Neural cell (in vitro differentiated cells): ENCODE results near the gene GFPT1. TPM values are rescaled to one million over a fixed set of nuclear protein-coding genes. Genes with fewer than 3 reads are reported as not detected.

Source experiments
- H2AFZ ChIP-seq: fragments of 200-600, 300-800 bp; sonication (generic), shearing (Covaris generic); 2 replicates; pipeline ENCODE4 v1.6.0; 2014; ENCODE audit warnings: low read depth, mild to moderate bottlenecking, antibody characterized with exemption, low read length, moderate library complexity
- H3F3A ChIP-seq: fragments of 200-600 bp; shearing (Covaris generic); 2 replicates; pipeline ENCODE4 v1.6.1; 2016; ENCODE audit warnings: mild to moderate bottlenecking, moderate library complexity, mixed read lengths, antibody characterized with exemption, low read length; ENCODE audit not compliant: insufficient read depth, poor library complexity, severe bottlenecking
- H3K27ac ChIP-seq: fragments of 200-600, 300-800 bp; sonication (generic), shearing (Covaris generic); 2 replicates; pipeline ENCODE4 v1.5.1; 2014; ENCODE audit warnings: mild to moderate bottlenecking, low read length, moderate library complexity
- H3K27me3 ChIP-seq: fragments of 300-800, 200-600 bp; sonication (generic), shearing (Covaris generic); 2 replicates; pipeline ENCODE4 v1.6.0; 2014; ENCODE audit warnings: mild to moderate bottlenecking, low read depth, low read length, moderate library complexity; ENCODE audit not compliant: insufficient read depth
- H3K36me3 ChIP-seq: fragments of 300-800, 200-600 bp; sonication (generic), shearing (Covaris generic); 2 replicates; pipeline ENCODE4 v1.5.1; 2014; ENCODE audit warnings: mild to moderate bottlenecking, antibody characterized with exemption, low read length, moderate library complexity; ENCODE audit not compliant: insufficient read depth
- H3K4me2 ChIP-seq: fragments of 300-800, 200-600 bp; sonication (generic), shearing (Covaris generic); 2 replicates; pipeline ENCODE4 v1.6.0; 2014; ENCODE audit warnings: mild to moderate bottlenecking, low read length
- H3K4me3 ChIP-seq: fragments of 300-800, 200-600 bp; sonication (generic), shearing (Covaris generic); 2 replicates; pipeline ENCODE4 v1.5.1; 2014; ENCODE audit warnings: mild to moderate bottlenecking, low read length, moderate library complexity
- H3K79me2 ChIP-seq: fragments of 200-600 bp; shearing (Covaris generic); replicated peaks from 2 replicates; pipeline ENCODE4 v1.6.0; 2014; ENCODE audit warnings: mild to moderate bottlenecking, low read length, moderate library complexity; ENCODE audit not compliant: insufficient read depth
- H3K9ac ChIP-seq: fragments of 300-800, 200-600 bp; sonication (generic), shearing (Covaris generic); 2 replicates; pipeline ENCODE4 v1.6.1; 2016; ENCODE audit warnings: mild to moderate bottlenecking, low read length, mixed read lengths
- H3K9me2 ChIP-seq: fragments of 200-600 bp; shearing (Covaris generic); 2 replicates; pipeline ENCODE4 v1.6.1; 2016; ENCODE audit warnings: mild to moderate bottlenecking, low read length, mixed read lengths; ENCODE audit not compliant: insufficient read depth
- H3K9me3 ChIP-seq: fragments of 200-600, 300-800 bp; sonication (generic), shearing (Covaris generic); 2 replicates; pipeline ENCODE4 v1.6.1; 2016; ENCODE audit warnings: mild to moderate bottlenecking, mixed run types, low read length, moderate library complexity, mixed read lengths
- H4K20me1 ChIP-seq: fragments of 200-600 bp; shearing (Covaris generic); 2 replicates; pipeline ENCODE4 v1.6.1; 2016; ENCODE audit warnings: mild to moderate bottlenecking, mixed run types; ENCODE audit not compliant: insufficient read depth
- EZH2 ChIP-seq: fragments of 200-600, 300-800 bp; shearing (Covaris generic), sonication (generic); IDR thresholded peaks from 2 replicates; pipeline ENCODE4 v1.6.1; 2014; ENCODE audit warnings: antibody characterized with exemption, low read length, borderline replicate concordance, mild to moderate bottlenecking; ENCODE audit not compliant: insufficient read depth, poor library complexity, severe bottlenecking
- MXI1 ChIP-seq: fragments of 450-650 bp; conservative IDR thresholded peaks from 2 replicates; pipeline ENCODE4 v1.6.1; 2014; ENCODE audit warnings: antibody characterized with exemption, mild to moderate bottlenecking; ENCODE audit not compliant: poor library complexity, severe bottlenecking
- POLR2AphosphoS5 ChIP-seq: IDR thresholded peaks from 2 replicates; pipeline ENCODE4 v1.6.1; 2012
- RAD21 ChIP-seq: fragments of 450-650 bp; conservative IDR thresholded peaks from 2 replicates; pipeline ENCODE4 v1.6.1; 2014; ENCODE audit warnings: antibody characterized with exemption, mild to moderate bottlenecking, moderate library complexity
- REST ChIP-seq: IDR thresholded peaks from 2 replicates; pipeline ENCODE4 v1.6.1; 2012; ENCODE audit warnings: borderline replicate concordance
- SMC3 ChIP-seq: fragments of 450-650 bp; conservative IDR thresholded peaks from 2 replicates; pipeline ENCODE4 v1.6.1; 2014; ENCODE audit warnings: antibody characterized with exemption, mild to moderate bottlenecking, moderate library complexity; ENCODE audit not compliant: poor library complexity
- TAF1 ChIP-seq: IDR thresholded peaks from 2 replicates; pipeline ENCODE4 v1.6.1; 2012; ENCODE audit warnings: low read depth
- polyA plus RNA-seq: library from polyadenylated mRNA; depleted of rRNA; stranded (reverse); fragments of >200 nt; gene quantifications from 2 replicates; pipeline ENCODE4 v1.2.3, GENCODE V29; 2014
- TF ChIP-seq, protein P1 (sequence below): fragments of 450-650 bp; IDR thresholded peaks from 2 replicates; pipeline ENCODE4 v1.5.1; 2014; ENCODE audit warnings: antibody characterized with exemption, mild to moderate bottlenecking, moderate library complexity; ENCODE audit not compliant: poor library complexity, severe bottlenecking

Gene GFPT1
- polyA plus RNA-seq, 1 donor from 2014 or later, result 39.4 TPM

DNA sequence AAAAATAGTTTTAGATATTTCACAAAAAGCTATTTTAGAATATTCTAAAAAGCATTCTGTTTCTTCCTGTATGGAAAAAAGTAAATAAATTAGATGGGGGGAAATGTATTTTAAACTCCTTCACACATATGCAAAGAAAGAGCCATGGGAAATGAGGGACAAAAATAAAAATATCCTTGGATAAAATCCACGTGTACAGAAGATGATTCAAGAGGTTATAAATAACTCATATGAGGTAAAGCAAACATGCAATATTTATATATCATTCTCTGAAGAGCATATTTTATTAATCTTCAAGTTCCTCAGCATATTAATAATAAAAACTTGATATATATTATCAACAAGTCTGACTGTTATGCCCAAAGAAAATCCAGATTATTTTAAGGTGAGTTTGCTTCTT lies 8.8 kb upstream of the GFPT1 start:
- no peaks in the 10 kb centered on the region for H3K9me3 ChIP-seq
- H3K27ac ChIP-seq, result no peak overlapping the region
- H3K9me2 ChIP-seq, result no peaks in the 10 kb centered on the region
- no peak overlapping the region for H2AFZ ChIP-seq
- H3K4me3 ChIP-seq, result no peak overlapping the region
- TF ChIP-seq REST, result no peak
- TF ChIP-seq SMC3, result no peak
- TF ChIP-seq POLR2AphosphoS5, result no peak
- no peak for TF ChIP-seq TAF1
- no peak for TF ChIP-seq RAD21
- TF ChIP-seq EZH2, result no peak
- H3K27me3 ChIP-seq, result no peaks in the 10 kb centered on the region
- H3K4me2 ChIP-seq, result no peak overlapping the region
- H3F3A ChIP-seq, result no peaks in the 10 kb centered on the region
- H4K20me1 ChIP-seq, result no peaks in the 10 kb centered on the region
- H3K36me3 ChIP-seq, result peaks cover 4% of the 10 kb centered on the region
- H3K79me2 ChIP-seq, result no peaks in the 10 kb centered on the region
- no peak overlapping the region for H3K9ac ChIP-seq

DNA sequence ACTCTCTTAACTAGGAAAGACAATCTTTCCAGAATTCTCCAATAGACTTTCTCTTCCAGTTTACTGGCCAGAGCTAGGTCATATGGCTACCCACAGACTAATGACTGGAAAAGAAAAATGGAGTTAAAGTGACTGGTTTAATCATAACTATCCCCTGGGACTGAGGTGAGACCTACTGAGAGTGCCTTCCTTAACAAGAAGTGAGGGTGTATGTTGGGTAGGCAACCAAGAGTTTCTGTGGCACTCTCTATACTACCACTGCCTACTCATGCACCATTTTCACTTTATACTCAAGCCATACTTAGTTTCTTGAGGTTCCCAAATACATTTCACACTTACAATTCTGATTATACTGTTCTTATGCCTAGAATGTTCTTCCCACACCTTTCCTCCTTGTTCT lies 6.9 kb upstream of the GFPT1 start:
- TF ChIP-seq, protein P1, sequence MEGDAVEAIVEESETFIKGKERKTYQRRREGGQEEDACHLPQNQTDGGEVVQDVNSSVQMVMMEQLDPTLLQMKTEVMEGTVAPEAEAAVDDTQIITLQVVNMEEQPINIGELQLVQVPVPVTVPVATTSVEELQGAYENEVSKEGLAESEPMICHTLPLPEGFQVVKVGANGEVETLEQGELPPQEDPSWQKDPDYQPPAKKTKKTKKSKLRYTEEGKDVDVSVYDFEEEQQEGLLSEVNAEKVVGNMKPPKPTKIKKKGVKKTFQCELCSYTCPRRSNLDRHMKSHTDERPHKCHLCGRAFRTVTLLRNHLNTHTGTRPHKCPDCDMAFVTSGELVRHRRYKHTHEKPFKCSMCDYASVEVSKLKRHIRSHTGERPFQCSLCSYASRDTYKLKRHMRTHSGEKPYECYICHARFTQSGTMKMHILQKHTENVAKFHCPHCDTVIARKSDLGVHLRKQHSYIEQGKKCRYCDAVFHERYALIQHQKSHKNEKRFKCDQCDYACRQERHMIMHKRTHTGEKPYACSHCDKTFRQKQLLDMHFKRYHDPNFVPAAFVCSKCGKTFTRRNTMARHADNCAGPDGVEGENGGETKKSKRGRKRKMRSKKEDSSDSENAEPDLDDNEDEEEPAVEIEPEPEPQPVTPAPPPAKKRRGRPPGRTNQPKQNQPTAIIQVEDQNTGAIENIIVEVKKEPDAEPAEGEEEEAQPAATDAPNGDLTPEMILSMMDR, result no peak
- TF ChIP-seq REST (no peak), MXI1 (no peak)
- Histone ChIP-seq H2AFZ (no peak overlapping the region), H3K36me3 (peaks cover 4% of the 10 kb centered on the region), H3K9me2 (no peaks in the 10 kb centered on the region), H3K4me3 (no peak overlapping the region), H3K27me3 (no peaks in the 10 kb centered on the region), H4K20me1 (no peaks in the 10 kb centered on the region), H3K4me2 (no peak overlapping the region), H3F3A (no peaks in the 10 kb centered on the region), H3K79me2 (no peaks in the 10 kb centered on the region), H3K9me3 (no peaks in the 10 kb centered on the region), H3K27ac (no peak overlapping the region), H3K9ac (no peak overlapping the region)
